H1 (cell line): ENCODE data around the gene ALG3.

Experiments
- BRCA1 ChIP-seq: IDR thresholded peaks from 2 replicates; pipeline ENCODE4 v1.6.1; 2012; ENCODE audit warnings: low read depth, low read length, improper control_type of control experiment
- EP300 ChIP-seq, 2 experiments: IDR thresholded peaks; 1 replicate in 1 of 2; 2 replicates in 1 of 2; pipeline ENCODE4 v1.6.1; 2011 to 2012; ENCODE audit warnings: low read depth in 2 of 2, low read length in 2 of 2, mild to moderate bottlenecking in 2 of 2, borderline replicate concordance in 1 of 2, inconsistent platforms in 1 of 2, moderate library complexity in 1 of 2
- GABPA ChIP-seq: IDR thresholded peaks from 2 replicates; pipeline ENCODE4 v1.6.1; 2011; ENCODE audit warnings: mild to moderate bottlenecking, low read length, moderate library complexity, borderline replicate concordance; ENCODE audit not compliant: insufficient read depth
- JUND ChIP-seq: IDR thresholded peaks from 2 replicates; pipeline ENCODE4 v1.6.1; 2011; ENCODE audit warnings: mild to moderate bottlenecking, improper control_type of control experiment, low read length
- NRF1 ChIP-seq: IDR thresholded peaks from 2 replicates; pipeline ENCODE4 v1.6.1; 2011; ENCODE audit warnings: mild to moderate bottlenecking, low read depth, low read length, improper control_type of control experiment
- POLR2A ChIP-seq, 2 experiments: IDR thresholded peaks; 1 replicate in 1 of 2; 2 replicates in 1 of 2; pipeline ENCODE4 v1.6.1; 2011; ENCODE audit warnings: low read depth in 2 of 2, low read length in 2 of 2, mild to moderate bottlenecking in 2 of 2; ENCODE audit errors: control extremely low read depth in 1 of 2
- POLR2AphosphoS5 ChIP-seq: IDR thresholded peaks from 2 replicates; pipeline ENCODE4 v1.6.1; 2011; ENCODE audit warnings: low read depth, low read length
- TAF1 ChIP-seq: IDR thresholded peaks from 2 replicates; pipeline ENCODE4 v1.6.1; 2011; ENCODE audit warnings: mild to moderate bottlenecking, low read depth, low read length
- ZNF274 ChIP-seq: IDR thresholded peaks from 2 replicates; pipeline ENCODE4 v1.7.0; 2012; ENCODE audit warnings: low read length, borderline replicate concordance; ENCODE audit errors: extremely low read depth
- TF ChIP-seq, protein P1 (sequence below), 3 experiments: IDR thresholded peaks; 1 replicate in 2 of 3; 2 replicates in 1 of 3; pipeline versions ENCODE4 v1.5.1 to v1.6.1; 2011; ENCODE audit warnings: low read length in 3 of 3, mild to moderate bottlenecking in 3 of 3, inconsistent platforms in 2 of 3, low read depth in 1 of 3, moderate library complexity in 1 of 3; ENCODE audit not compliant: insufficient read depth in 1 of 3; ENCODE audit errors: control extremely low read depth in 1 of 3

DNA sequence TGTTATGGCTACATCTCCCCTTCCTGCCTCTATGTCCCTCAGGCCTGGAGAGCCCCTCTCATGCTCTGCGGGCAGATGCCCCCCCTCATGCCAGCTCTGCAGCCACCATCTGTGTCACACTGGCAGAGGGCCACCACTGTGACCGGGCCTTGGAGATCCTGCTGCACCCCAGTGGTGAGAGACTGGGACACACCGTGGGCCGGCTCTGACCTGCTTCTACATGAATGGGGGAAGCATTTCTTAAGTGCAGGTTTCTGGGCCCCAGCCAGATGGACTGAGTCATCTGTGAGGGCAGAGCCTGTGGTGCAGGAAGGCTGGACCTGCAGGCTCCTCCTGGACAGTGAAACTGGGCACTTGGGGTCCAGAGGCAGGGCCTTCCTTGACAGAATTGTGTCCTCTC lies 14.5 kb downstream of the ALG3 start:
- TF ChIP-seq TAF1: no peak
- no peak for TF ChIP-seq POLR2A (IDR thresholded peaks at IDR 0.05; ENCODE audit: control extremely low read depth in 1 of 2, low read depth in 2 of 2, low read length in 2 of 2)
- TF ChIP-seq, protein P1, sequence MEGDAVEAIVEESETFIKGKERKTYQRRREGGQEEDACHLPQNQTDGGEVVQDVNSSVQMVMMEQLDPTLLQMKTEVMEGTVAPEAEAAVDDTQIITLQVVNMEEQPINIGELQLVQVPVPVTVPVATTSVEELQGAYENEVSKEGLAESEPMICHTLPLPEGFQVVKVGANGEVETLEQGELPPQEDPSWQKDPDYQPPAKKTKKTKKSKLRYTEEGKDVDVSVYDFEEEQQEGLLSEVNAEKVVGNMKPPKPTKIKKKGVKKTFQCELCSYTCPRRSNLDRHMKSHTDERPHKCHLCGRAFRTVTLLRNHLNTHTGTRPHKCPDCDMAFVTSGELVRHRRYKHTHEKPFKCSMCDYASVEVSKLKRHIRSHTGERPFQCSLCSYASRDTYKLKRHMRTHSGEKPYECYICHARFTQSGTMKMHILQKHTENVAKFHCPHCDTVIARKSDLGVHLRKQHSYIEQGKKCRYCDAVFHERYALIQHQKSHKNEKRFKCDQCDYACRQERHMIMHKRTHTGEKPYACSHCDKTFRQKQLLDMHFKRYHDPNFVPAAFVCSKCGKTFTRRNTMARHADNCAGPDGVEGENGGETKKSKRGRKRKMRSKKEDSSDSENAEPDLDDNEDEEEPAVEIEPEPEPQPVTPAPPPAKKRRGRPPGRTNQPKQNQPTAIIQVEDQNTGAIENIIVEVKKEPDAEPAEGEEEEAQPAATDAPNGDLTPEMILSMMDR (IDR thresholded peaks at IDR 0.05; ENCODE audit: control extremely low read depth in 1 of 3, insufficient read depth in 1 of 3, low read depth in 1 of 3, low read length in 3 of 3): no peak
- TF ChIP-seq JUND: no peak
- TF ChIP-seq EP300 (IDR thresholded peaks at IDR 0.05; ENCODE audit: borderline replicate concordance in 1 of 2, low read depth in 2 of 2, low read length in 2 of 2): no peak
- no peak for TF ChIP-seq BRCA1
- no peak for TF ChIP-seq GABPA
- TF ChIP-seq ZNF274: no peak
- TF ChIP-seq POLR2AphosphoS5: no peak
- TF ChIP-seq NRF1: no peak
